Activated naive CD4-positive, alpha-beta T cell treated with anti-CD3 and anti-CD28 coated beads, Interleukin-2, amount 50 U/mL, for 72 hours (primary cell): ENCODE results near the gene HRC. TPM values are rescaled to one million over a fixed set of nuclear protein-coding genes. Genes with fewer than 3 reads are reported as not detected.
"Not testable (repeated sequence)": the region's sequence is repeated elsewhere in the genome, so short reads cannot be mapped to it uniquely, and the experiment has no call there.

Source experiments
- ATAC-seq, 2 donors: fragments of 150-1000 bp; cut with Tn5 transposase; 2 replicates each; pipeline ENCODE4 v1.10.0; 2021; ENCODE audit warnings: mild to moderate bottlenecking in 2 of 2, moderate library complexity in 2 of 2
- DNase-seq, 2 donors: peaks; one replicate each; pipeline ENCODE4 v3.0.0; 2021 to 2022; ENCODE audit warnings: low spot score in 2 of 2
- H3K27ac Mint-ChIP-seq, 2 donors: one replicate each; pipeline ENCODE4 v1.8.0; 2022; ENCODE audit warnings: mild to moderate bottlenecking in 2 of 2, mixed read lengths in 2 of 2
- H3K36me3 Mint-ChIP-seq, 2 donors: one replicate each; pipeline ENCODE4 v1.8.0; 2022; ENCODE audit warnings: mixed read lengths in 2 of 2
- H3K9me3 Mint-ChIP-seq, 2 donors: one replicate each; pipeline ENCODE4 v1.8.0; 2022; ENCODE audit warnings: mixed read lengths in 2 of 2
- total RNA-seq, 2 donors: library from RNA; stranded (reverse); gene quantifications; one replicate each; pipeline ENCODE4 v1.2.3, GENCODE V29; 2022

Gene HRC
- total RNA-seq, 2 donors from 2014 or later, result not detected

- H3K9me3 Mint-ChIP-seq, result peaks cover 0 to 7% of the 10 kb centered on the region in 2 donors
- peak; percentile 95 to 97 for DNase-seq
- peaks cover 0 to 7% of the 10 kb centered on the region in 2 donors for H3K36me3 Mint-ChIP-seq
- ATAC-seq, result peak; percentile 94 to 96
- H3K27ac Mint-ChIP-seq, result peak overlapping the region; percentile 35 to 92
These were observed 27.3 kb downstream of the HRC start for GRCh38 chr19:49127674-49128544.

- not testable (repeated sequence) for H3K27ac Mint-ChIP-seq, ATAC-seq, H3K36me3 Mint-ChIP-seq, DNase-seq, H3K9me3 Mint-ChIP-seq
These were observed 28.0 kb downstream of the HRC start for GRCh38 chr19:49127225-49127624.

GRCh38 chr19:49126575-49126974, 28.6 kb downstream of the HRC start:
- DNase-seq (no peak), ATAC-seq (no peak)
- peaks cover 0 to 7% of the 10 kb centered on the region in 2 donors for H3K36me3 Mint-ChIP-seq
- no peak overlapping the region for H3K27ac Mint-ChIP-seq
- H3K9me3 Mint-ChIP-seq, result peaks cover 0 to 7% of the 10 kb centered on the region in 2 donors

- H3K36me3 Mint-ChIP-seq, result peaks cover 0 to 7% of the 10 kb centered on the region in 2 donors
- no peak overlapping the region for H3K27ac Mint-ChIP-seq
- no peak for ATAC-seq
- no peak for DNase-seq
- peaks cover 0 to 7% of the 10 kb centered on the region in 2 donors for H3K9me3 Mint-ChIP-seq
These were observed 30.0 kb downstream of the HRC start for GRCh38 chr19:49125025-49125731.

GRCh38 chr19:49123285-49123684, 31.9 kb downstream of the HRC start:
- H3K9me3 Mint-ChIP-seq, ATAC-seq, H3K27ac Mint-ChIP-seq, H3K36me3 Mint-ChIP-seq, DNase-seq: not testable (repeated sequence)

GRCh38 chr19:49121841-49122240, 33.4 kb downstream of the HRC start:
- not testable (repeated sequence) for H3K27ac Mint-ChIP-seq, H3K36me3 Mint-ChIP-seq, H3K9me3 Mint-ChIP-seq, DNase-seq, ATAC-seq

- no peaks in the 10 kb centered on the region for H3K36me3 Mint-ChIP-seq
- no peaks in the 10 kb centered on the region for H3K9me3 Mint-ChIP-seq
- no peak for ATAC-seq
- H3K27ac Mint-ChIP-seq, result no peak overlapping the region
- no peak for DNase-seq
These were observed 34.3 kb downstream of the HRC start for GRCh38 chr19:49120868-49121267.

- H3K27ac Mint-ChIP-seq, result no peak overlapping the region
- DNase-seq (no peak), ATAC-seq (no peak)
- H3K9me3 Mint-ChIP-seq, result no peaks in the 10 kb centered on the region
- H3K36me3 Mint-ChIP-seq, result no peaks in the 10 kb centered on the region
These were observed 34.9 kb downstream of the HRC start for GRCh38 chr19:49120325-49120683.

- no peaks in the 10 kb centered on the region for H3K9me3 Mint-ChIP-seq
- no peaks in the 10 kb centered on the region for H3K36me3 Mint-ChIP-seq
- DNase-seq (no peak), ATAC-seq (no peak)
- H3K27ac Mint-ChIP-seq, result peak within 1 kb of the TSS; percentile 90 to 96
These were observed 35.5 kb downstream of the HRC start, which contains the start of gene PPFIA3 for GRCh38 chr19:49119411-49120324. Gene PPFIA3 (plus strand): TSS chr19:49119544. CDS start chr19:49127874, 8,330 bp downstream.

- no peaks in the 10 kb centered on the region for H3K9me3 Mint-ChIP-seq
- peak within 1 kb of the TSS; percentile 90 to 96 for H3K27ac Mint-ChIP-seq
- ATAC-seq (peak; percentile 80 to 82), DNase-seq (peak; percentile 95)
- no peaks in the 10 kb centered on the region for H3K36me3 Mint-ChIP-seq
These were observed 36.4 kb downstream of the HRC start, which contains the start of gene C19orf73 for GRCh38 chr19:49118565-49119410. Gene C19orf73 (minus strand): TSS chr19:49119143. CDS start chr19:49119022, 121 bp downstream.

GRCh38 chr19:49117677-49118564, 37.3 kb downstream of the HRC start:
- DNase-seq (no peak), ATAC-seq (no peak)
- Mint-ChIP-seq H3K9me3 (no peaks in the 10 kb centered on the region), H3K36me3 (no peaks in the 10 kb centered on the region), H3K27ac (peak overlapping the region; percentile 90 to 96)

GRCh38 chr19:49116544-49116943, 38.7 kb downstream of the HRC start:
- no peak for DNase-seq
- Mint-ChIP-seq H3K9me3 (no peaks in the 10 kb centered on the region), H3K36me3 (no peaks in the 10 kb centered on the region), H3K27ac (no peak overlapping the region)
- no peak for ATAC-seq

- DNase-seq (peak in 1 of 2 donors; percentile 61), ATAC-seq (peak in 1 of 2 donors; percentile 2)
- no peaks in the 10 kb centered on the region for H3K36me3 Mint-ChIP-seq
- no peaks in the 10 kb centered on the region for H3K9me3 Mint-ChIP-seq
- H3K27ac Mint-ChIP-seq, result no peak overlapping the region
These were observed 40.4 kb downstream of the HRC start for GRCh38 chr19:49114630-49115363.
